HepG2 (cell line): Measurements from ENCODE around the gene ACVR2A. TPM values are rescaled to one million over a fixed set of nuclear protein-coding genes. Genes with fewer than 3 reads are reported as not detected.
A peak's percentile ranks its signal among the peaks of the same experiment; 100 is the strongest.

Source experiments
- ATAC-seq: fragments of 200-7000 bp; cut with Tn5 transposase; 3 replicates; pipeline ENCODE4 v1.9.1; 2020; ENCODE audit warnings: mild to moderate bottlenecking, moderate library complexity
- BruUV-seq: library from RNA; stranded (reverse); fragments of 400-500 nt; replicated peaks from 2 replicates; lab custom pipeline; 2021; lab: Mats Ljungman, UMichigan
- CTCF ChIA-PET: fragments of 300-600 bp; formaldehyde crosslinking; extraction: SDS; loops from one replicate; lab custom pipeline; 2021; ENCODE audit warnings: low total read pairs, inconsistent platforms, low intra/inter-chr PET ratio; lab: Yijun Ruan, JAX
- POLR2A ChIA-PET: fragments of 350-600 bp; sonication (Branson Sonifier 250); formaldehyde crosslinking; loops from one replicate; lab custom pipeline; 2020; ENCODE audit warnings: antibody characterized with exemption, inconsistent platforms; lab: Yijun Ruan, JAX
- DNase-seq: peaks from one replicate; pipeline ENCODE4 v3.0.0-alpha.2; 2015; ENCODE audit warnings: low spot score
- FAIRE-seq: peaks from 3 replicates; lab custom pipeline; 2011; peaks lifted over from hg19 to GRCh38; lab: Jason Lieb, UNC
- H2AFZ ChIP-seq: one replicate; pipeline ENCODE4 v1.6.1; 2011; ENCODE audit warnings: low read length, inconsistent platforms
- H3K27ac ChIP-seq: fragments of 300-600 bp; 3 replicates; pipeline ENCODE4 v1.8.0; 2011; ENCODE audit warnings: mixed run types, mild to moderate bottlenecking, mixed read lengths, low read length, inconsistent platforms; ENCODE audit not compliant: insufficient read depth; ENCODE audit errors: extremely low read length
- H3K27me3 ChIP-seq, 2 experiments: fragments of 200-600 bp in 1 of 2; 2 replicates in 1 of 2; 3 replicates in 1 of 2; pipeline versions ENCODE4 v1.6.0 to v1.8.0; 2011; ENCODE audit warnings: low read length in 2 of 2, mild to moderate bottlenecking in 2 of 2, moderate library complexity in 2 of 2, inconsistent platforms in 1 of 2; ENCODE audit not compliant: insufficient read depth in 2 of 2, control insufficient read depth in 1 of 2
- H3K36me3 ChIP-seq, 2 experiments: fragments of 200-600 bp in 1 of 2; replicated peaks in 1 of 2; 2 replicates in 1 of 2; 3 replicates in 1 of 2; pipeline versions ENCODE4 v1.5.1 to v1.8.0; 2011; ENCODE audit warnings: low read length in 2 of 2, inconsistent platforms in 1 of 2; ENCODE audit not compliant: insufficient read depth in 2 of 2, control insufficient read depth in 1 of 2
- H3K4me1 ChIP-seq: 2 replicates; pipeline ENCODE4 v1.5.1; 2012; ENCODE audit warnings: low read length, inconsistent platforms; ENCODE audit not compliant: insufficient read depth
- H3K4me2 ChIP-seq: 2 replicates; pipeline ENCODE4 v1.6.0; 2011; ENCODE audit warnings: low read depth, low read length, inconsistent platforms
- H3K4me3 ChIP-seq, 3 experiments: fragments of 200-600 bp in 1 of 3; sonication (generic), shearing (Covaris generic) in 1 of 3; replicated peaks in 1 of 3; 2 replicates each; pipeline ENCODE4 v1.5.1; 2011 to 2016; ENCODE audit warnings: low read length in 3 of 3, inconsistent platforms in 2 of 3, low read depth in 2 of 3, mild to moderate bottlenecking in 2 of 3, control low read depth in 1 of 3, mixed read lengths in 1 of 3; ENCODE audit not compliant: insufficient read depth in 1 of 3
- H3K79me2 ChIP-seq: one replicate; pipeline ENCODE4 v1.6.1; 2011; ENCODE audit warnings: low read length, inconsistent platforms; ENCODE audit not compliant: insufficient read depth
- H3K9ac ChIP-seq: 2 replicates; pipeline ENCODE4 v1.6.0; 2011; ENCODE audit warnings: mild to moderate bottlenecking, low read depth, low read length, inconsistent platforms; ENCODE audit not compliant: insufficient read depth
- H3K9me3 ChIP-seq: 2 replicates; pipeline ENCODE4 v1.5.1; 2012; ENCODE audit warnings: mild to moderate bottlenecking, low read length
- H4K20me1 ChIP-seq: 2 replicates; pipeline ENCODE4 v1.6.0; 2011; ENCODE audit warnings: inconsistent platforms, mild to moderate bottlenecking, low read length, moderate library complexity; ENCODE audit not compliant: insufficient read depth
- CHD4 ChIP-seq: fragments of 200-600 bp; sonication (generic); IDR thresholded peaks from 2 replicates; pipeline ENCODE4 v1.7.0; 2017; ENCODE audit warnings: mild to moderate bottlenecking, low read length, borderline replicate concordance
- KDM1A ChIP-seq: IDR thresholded peaks from 2 replicates; pipeline ENCODE4 v1.6.1; 2016; ENCODE audit warnings: missing compliant biosample characterization
- NRL ChIP-seq: sonication (generic); formaldehyde crosslinking; IDR thresholded peaks from 2 replicates; pipeline ENCODE4 v1.5.0; 2020; ENCODE audit warnings: missing genetic modification reagents, mild to moderate bottlenecking, moderate library complexity, borderline replicate concordance
- RCOR2 ChIP-seq: IDR thresholded peaks from 2 replicates; pipeline ENCODE4 v1.6.1; 2016; ENCODE audit warnings: missing biosample characterization, missing genetic modification reagents
- REPIN1 ChIP-seq: sonication (generic); formaldehyde crosslinking; IDR thresholded peaks from 2 replicates; pipeline ENCODE4 v1.8.0; 2022; ENCODE audit warnings: missing genetic modification reagents, low read depth, mild to moderate bottlenecking, borderline replicate concordance
- SMARCE1 ChIP-seq: fragments of 450-650 bp; IDR thresholded peaks from 2 replicates; pipeline ENCODE4 v1.6.1; 2017; ENCODE audit warnings: borderline replicate concordance
- TBX3 ChIP-seq: fragments of 450-650 bp; IDR thresholded peaks from 2 replicates; pipeline ENCODE4 v1.6.1; 2017; ENCODE audit warnings: antibody characterized with exemption, mild to moderate bottlenecking, inconsistent platforms, borderline replicate concordance
- ZKSCAN5 ChIP-seq: sonication (generic); formaldehyde crosslinking; IDR thresholded peaks from 2 replicates; pipeline ENCODE4 v1.5.1; 2020; ENCODE audit warnings: mild to moderate bottlenecking, missing genetic modification reagents
- ZMAT3 ChIP-seq: sonication (generic); formaldehyde crosslinking; conservative IDR thresholded peaks from 2 replicates; pipeline ENCODE4 v1.7.0; 2021; ENCODE audit warnings: missing genetic modification reagents
- ZNF33B ChIP-seq: sonication (generic); formaldehyde crosslinking; IDR thresholded peaks from 2 replicates; pipeline ENCODE4 v1.5.1; 2020; ENCODE audit warnings: mild to moderate bottlenecking, missing genetic modification reagents
- ZNF354B ChIP-seq: sonication (generic); formaldehyde crosslinking; IDR thresholded peaks from 2 replicates; pipeline ENCODE4 v1.8.0; 2022; ENCODE audit warnings: mild to moderate bottlenecking, missing genetic modification reagents
- ZNF577 ChIP-seq: sonication (generic); formaldehyde crosslinking; IDR thresholded peaks from 2 replicates; pipeline ENCODE4 v1.4.0; 2020; ENCODE audit warnings: mild to moderate bottlenecking, low read depth, missing genetic modification reagents, borderline replicate concordance
- ZNF629 ChIP-seq: sonication (generic); formaldehyde crosslinking; conservative IDR thresholded peaks from 2 replicates; pipeline ENCODE4 v1.5.0; 2020; ENCODE audit warnings: missing genetic modification reagents
- WGBS: methylation state at CpG from one replicate; pipeline ENCODE4 v1.1.6; 2017; ENCODE audit warnings: low lambda C conversion rate; 5-methylcytosine and 5-hydroxymethylcytosine counted together
- in situ Hi-C: cut with HindIII; loops from 2 replicates; pipeline ENCODE4 v1.10.0; 2017; ENCODE audit warnings: low pct_unique_long_range_greater_than_20kb; ENCODE audit not compliant: extremely low pct_ligation_motif_present
- intact Hi-C: fragments of 100-400 bp; cut with micrococcal nuclease; formaldehyde crosslinking; loops from one replicate; pipeline ENCODE4 v1.10.0; 2022; ENCODE audit not compliant: unreplicated experiment
- polyA plus RNA-seq, 8 experiments: library from polyadenylated mRNA; depleted of rRNA in 3 of 8; stranded (reverse) in 7 of 8; unstranded in 1 of 8; fragments of >200 nt; fragmentation: Illumina TruSeq in 4 of 8; extraction: Trizol in 4 of 8; gene quantifications; 2 replicates each; pipeline versions ENCODE4 v1.2.1 to v1.2.3, GENCODE V29; 2011 to 2016; ENCODE audit warnings: low read depth in 4 of 8, missing spikeins in 1 of 8, mixed read lengths in 1 of 8; ENCODE audit not compliant: insufficient read depth in 1 of 8
- total RNA-seq, 5 experiments: library from RNA; depleted of rRNA; stranded (reverse); fragments of >200 nt; fragmentation: Illumina TruSeq; extraction: Trizol; gene quantifications; 2 replicates each; pipeline ENCODE4 v1.2.3, GENCODE V29; 2016; ENCODE audit warnings: low read depth in 1 of 5
- TF ChIP-seq, protein P1 (sequence below): sonication (generic); formaldehyde crosslinking; IDR thresholded peaks from 2 replicates; pipeline ENCODE4 v1.9.0; 2021; ENCODE audit warnings: missing genetic modification reagents, borderline replicate concordance
- TF ChIP-seq, protein P2 (sequence below): sonication (generic); formaldehyde crosslinking; IDR thresholded peaks from 2 replicates; pipeline ENCODE4 v1.4.0; 2020; ENCODE audit warnings: missing genetic modification reagents
- TF ChIP-seq, protein P3 (sequence below): IDR thresholded peaks from 2 replicates; pipeline ENCODE4 v1.6.1; 2012; ENCODE audit warnings: low read length, improper control_type of control experiment

ACVR2A gene
- total and polyA plus RNA-seq, 2 of the 13 experiments (the other 11 are each of a cell fraction or from before 2014, with no cell fraction given) = 8.3 to 18.0 TPM

DNA sequence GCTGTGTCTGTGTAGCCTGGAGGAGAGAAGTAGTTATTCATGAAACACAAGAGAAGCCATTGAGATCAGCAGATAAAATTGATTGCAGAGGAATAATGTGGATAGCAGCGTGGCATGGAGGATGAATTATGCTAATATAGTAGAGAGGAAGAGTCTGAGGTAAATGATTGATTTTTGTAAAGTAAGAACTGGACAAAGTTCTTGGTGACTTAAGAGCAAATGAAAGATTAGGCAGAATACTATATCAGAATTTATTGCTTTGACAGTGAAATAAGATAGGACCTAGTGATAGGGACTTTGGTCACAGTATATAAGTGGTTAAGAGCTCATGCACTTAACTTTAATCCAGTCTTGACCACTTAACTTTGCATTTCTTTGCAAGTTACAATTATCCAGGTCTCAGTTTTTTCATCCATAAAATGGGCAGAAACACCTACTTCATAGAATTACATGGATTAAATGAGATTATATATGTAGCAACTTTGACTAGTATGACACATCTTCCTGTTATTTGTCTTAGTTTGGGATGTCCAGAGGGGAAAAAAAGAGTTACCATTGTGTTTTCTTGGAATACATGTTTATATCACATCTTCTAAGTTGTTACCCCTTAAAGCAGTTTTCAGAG is 29.1 kb downstream of the ACVR2A start:
- Histone ChIP-seq H3K79me2 (peaks cover 85% of the 10 kb centered on the region), H3K4me2 (no peak overlapping the region), H3K9me3 (no peaks in the 10 kb centered on the region), H3K9ac (no peak overlapping the region), H3K4me3 (no peak overlapping the region), H3K27me3 (no peaks in the 10 kb centered on the region), H3K4me1 (peaks cover 6% of the 10 kb centered on the region), H4K20me1 (0 out of 2 replicates have a peak, but pooled peaks cover 4% of the 10 kb centered on the region), H3K36me3 (no peaks in the 10 kb centered on the region), H2AFZ (no peak overlapping the region), H3K27ac (no peak overlapping the region)
- BruUV-seq = TSS peak; percentile 5
- FAIRE-seq (no peak), ATAC-seq (no peak), DNase-seq (no peak)
- CTCF ChIA-PET = no interaction called here
- in situ Hi-C loops (no loop called here), intact Hi-C loops (no loop called here)
- WGBS = 96% methylated on average over 1 of the region's 1 CpG
- POLR2A ChIA-PET = interaction anchor here (1.7 kb wide), 1 partner anchor 30 kb away, joined by 3 read pairs; no protein-coding TSS in a partner anchor
- TF ChIP-seq SMARCE1 (no peak), ZNF629 (peak; percentile 93), ZMAT3 (CRISPR knock-in tag) (no peak), NRL (CRISPR knock-in tag) (no peak), REPIN1 (CRISPR knock-in tag) (no peak), KDM1A (CRISPR knock-in tag) (0 out of 2 replicates have a peak, but pooled peaks have one; percentile 28), CHD4 (peak; percentile 71; the same call in 1 of the 2 replicates), ZNF577 (CRISPR knock-in tag) (no peak), RCOR2 (0 out of 2 replicates have a peak, but pooled peaks have one; percentile 16), ZNF33B (CRISPR knock-in tag) (no peak), ZNF354B (CRISPR knock-in tag) (no peak), ZKSCAN5 (CRISPR knock-in tag) (no peak), TBX3 (no peak)
- TF ChIP-seq, protein P1, sequence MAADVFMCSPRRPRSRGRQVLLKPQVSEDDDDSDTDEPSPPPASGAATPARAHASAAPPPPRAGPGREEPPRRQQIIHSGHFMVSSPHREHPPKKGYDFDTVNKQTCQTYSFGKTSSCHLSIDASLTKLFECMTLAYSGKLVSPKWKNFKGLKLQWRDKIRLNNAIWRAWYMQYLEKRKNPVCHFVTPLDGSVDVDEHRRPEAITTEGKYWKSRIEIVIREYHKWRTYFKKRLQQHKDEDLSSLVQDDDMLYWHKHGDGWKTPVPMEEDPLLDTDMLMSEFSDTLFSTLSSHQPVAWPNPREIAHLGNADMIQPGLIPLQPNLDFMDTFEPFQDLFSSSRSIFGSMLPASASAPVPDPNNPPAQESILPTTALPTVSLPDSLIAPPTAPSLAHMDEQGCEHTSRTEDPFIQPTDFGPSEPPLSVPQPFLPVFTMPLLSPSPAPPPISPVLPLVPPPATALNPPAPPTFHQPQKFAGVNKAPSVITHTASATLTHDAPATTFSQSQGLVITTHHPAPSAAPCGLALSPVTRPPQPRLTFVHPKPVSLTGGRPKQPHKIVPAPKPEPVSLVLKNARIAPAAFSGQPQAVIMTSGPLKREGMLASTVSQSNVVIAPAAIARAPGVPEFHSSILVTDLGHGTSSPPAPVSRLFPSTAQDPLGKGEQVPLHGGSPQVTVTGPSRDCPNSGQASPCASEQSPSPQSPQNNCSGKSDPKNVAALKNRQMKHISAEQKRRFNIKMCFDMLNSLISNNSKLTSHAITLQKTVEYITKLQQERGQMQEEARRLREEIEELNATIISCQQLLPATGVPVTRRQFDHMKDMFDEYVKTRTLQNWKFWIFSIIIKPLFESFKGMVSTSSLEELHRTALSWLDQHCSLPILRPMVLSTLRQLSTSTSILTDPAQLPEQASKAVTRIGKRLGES = no peak
- TF ChIP-seq, protein P2, sequence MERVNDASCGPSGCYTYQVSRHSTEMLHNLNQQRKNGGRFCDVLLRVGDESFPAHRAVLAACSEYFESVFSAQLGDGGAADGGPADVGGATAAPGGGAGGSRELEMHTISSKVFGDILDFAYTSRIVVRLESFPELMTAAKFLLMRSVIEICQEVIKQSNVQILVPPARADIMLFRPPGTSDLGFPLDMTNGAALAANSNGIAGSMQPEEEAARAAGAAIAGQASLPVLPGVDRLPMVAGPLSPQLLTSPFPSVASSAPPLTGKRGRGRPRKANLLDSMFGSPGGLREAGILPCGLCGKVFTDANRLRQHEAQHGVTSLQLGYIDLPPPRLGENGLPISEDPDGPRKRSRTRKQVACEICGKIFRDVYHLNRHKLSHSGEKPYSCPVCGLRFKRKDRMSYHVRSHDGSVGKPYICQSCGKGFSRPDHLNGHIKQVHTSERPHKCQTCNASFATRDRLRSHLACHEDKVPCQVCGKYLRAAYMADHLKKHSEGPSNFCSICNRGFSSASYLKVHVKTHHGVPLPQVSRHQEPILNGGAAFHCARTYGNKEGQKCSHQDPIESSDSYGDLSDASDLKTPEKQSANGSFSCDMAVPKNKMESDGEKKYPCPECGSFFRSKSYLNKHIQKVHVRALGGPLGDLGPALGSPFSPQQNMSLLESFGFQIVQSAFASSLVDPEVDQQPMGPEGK (CRISPR knock-in tag) = no peak
- TF ChIP-seq, protein P3, sequence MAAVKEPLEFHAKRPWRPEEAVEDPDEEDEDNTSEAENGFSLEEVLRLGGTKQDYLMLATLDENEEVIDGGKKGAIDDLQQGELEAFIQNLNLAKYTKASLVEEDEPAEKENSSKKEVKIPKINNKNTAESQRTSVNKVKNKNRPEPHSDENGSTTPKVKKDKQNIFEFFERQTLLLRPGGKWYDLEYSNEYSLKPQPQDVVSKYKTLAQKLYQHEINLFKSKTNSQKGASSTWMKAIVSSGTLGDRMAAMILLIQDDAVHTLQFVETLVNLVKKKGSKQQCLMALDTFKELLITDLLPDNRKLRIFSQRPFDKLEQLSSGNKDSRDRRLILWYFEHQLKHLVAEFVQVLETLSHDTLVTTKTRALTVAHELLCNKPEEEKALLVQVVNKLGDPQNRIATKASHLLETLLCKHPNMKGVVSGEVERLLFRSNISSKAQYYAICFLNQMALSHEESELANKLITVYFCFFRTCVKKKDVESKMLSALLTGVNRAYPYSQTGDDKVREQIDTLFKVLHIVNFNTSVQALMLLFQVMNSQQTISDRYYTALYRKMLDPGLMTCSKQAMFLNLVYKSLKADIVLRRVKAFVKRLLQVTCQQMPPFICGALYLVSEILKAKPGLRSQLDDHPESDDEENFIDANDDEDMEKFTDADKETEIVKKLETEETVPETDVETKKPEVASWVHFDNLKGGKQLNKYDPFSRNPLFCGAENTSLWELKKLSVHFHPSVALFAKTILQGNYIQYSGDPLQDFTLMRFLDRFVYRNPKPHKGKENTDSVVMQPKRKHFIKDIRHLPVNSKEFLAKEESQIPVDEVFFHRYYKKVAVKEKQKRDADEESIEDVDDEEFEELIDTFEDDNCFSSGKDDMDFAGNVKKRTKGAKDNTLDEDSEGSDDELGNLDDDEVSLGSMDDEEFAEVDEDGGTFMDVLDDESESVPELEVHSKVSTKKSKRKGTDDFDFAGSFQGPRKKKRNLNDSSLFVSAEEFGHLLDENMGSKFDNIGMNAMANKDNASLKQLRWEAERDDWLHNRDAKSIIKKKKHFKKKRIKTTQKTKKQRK = no peak
